HepG2 (cell line): ENCODE measurements around the gene CHID1. TPM values are rescaled to one million over a fixed set of nuclear protein-coding genes. Genes with fewer than 3 reads are reported as not detected.

Experiments
- ARNTL ChIP-seq: sonication (generic); formaldehyde crosslinking; IDR thresholded peaks from 2 replicates; pipeline ENCODE4 v1.4.0; 2020; ENCODE audit warnings: mild to moderate bottlenecking, missing genetic modification reagents
- BCLAF1 ChIP-seq: fragments of 450-650 bp; IDR thresholded peaks from 2 replicates; pipeline ENCODE4 v1.6.1; 2017; ENCODE audit warnings: mild to moderate bottlenecking
- CBFB ChIP-seq: sonication (generic); formaldehyde crosslinking; IDR thresholded peaks from 2 replicates; pipeline ENCODE4 v1.4.0; 2020; ENCODE audit warnings: missing genetic modification reagents
- CBX1 ChIP-seq: IDR thresholded peaks from one replicate; pipeline ENCODE4 v1.6.1; 2016; ENCODE audit warnings: antibody characterized with exemption, low read depth
- HIVEP1 ChIP-seq: sonication (generic); formaldehyde crosslinking; IDR thresholded peaks from 2 replicates; pipeline ENCODE4 v1.4.0; 2020; ENCODE audit warnings: mild to moderate bottlenecking, missing genetic modification reagents
- NFE2 ChIP-seq: sonication (generic); formaldehyde crosslinking; IDR thresholded peaks from 2 replicates; pipeline ENCODE4 v1.4.0; 2020; ENCODE audit warnings: missing genetic modification reagents
- RERE ChIP-seq: IDR thresholded peaks from 2 replicates; pipeline ENCODE4 v1.6.1; 2016; ENCODE audit warnings: low read depth, missing genetic modification reagents, missing compliant biosample characterization
- RFX5 ChIP-seq: IDR thresholded peaks from 2 replicates; pipeline ENCODE4 v1.6.1; 2011; ENCODE audit warnings: low read depth, low read length, improper control_type of control experiment
- SAFB2 ChIP-seq: sonication (generic); formaldehyde crosslinking; IDR thresholded peaks from 2 replicates; pipeline ENCODE4 v1.5.1; 2020; ENCODE audit warnings: missing genetic modification reagents, low read depth, mild to moderate bottlenecking, borderline replicate concordance
- THAP11 ChIP-seq: IDR thresholded peaks from 2 replicates; pipeline ENCODE4 v1.6.1; 2016; ENCODE audit warnings: missing biosample characterization, missing genetic modification reagents
- ZEB1 ChIP-seq: IDR thresholded peaks from 2 replicates; pipeline ENCODE4 v1.6.1; 2012; ENCODE audit warnings: mild to moderate bottlenecking, low read depth, inconsistent platforms; ENCODE audit not compliant: insufficient replicate concordance
- ZNF10 ChIP-seq: sonication (generic); formaldehyde crosslinking; IDR thresholded peaks from 2 replicates; pipeline ENCODE4 v1.4.0; 2020; ENCODE audit warnings: mild to moderate bottlenecking, low read depth, missing genetic modification reagents, borderline replicate concordance
- ZNF691 ChIP-seq: sonication (generic); formaldehyde crosslinking; IDR thresholded peaks from 2 replicates; pipeline ENCODE4 v1.4.0; 2020; ENCODE audit warnings: missing genetic modification reagents, low read depth, mild to moderate bottlenecking, borderline replicate concordance
- ZNF7 ChIP-seq: IDR thresholded peaks from 2 replicates; pipeline ENCODE4 v1.6.1; 2016; ENCODE audit warnings: missing biosample characterization, missing genetic modification reagents
- ZSCAN20 ChIP-seq: sonication (generic); formaldehyde crosslinking; IDR thresholded peaks from 2 replicates; pipeline ENCODE4 v1.4.0; 2020; ENCODE audit warnings: missing genetic modification reagents, mild to moderate bottlenecking, borderline replicate concordance
- ZSCAN30 ChIP-seq: sonication (generic); formaldehyde crosslinking; IDR thresholded peaks from 2 replicates; pipeline ENCODE4 v1.5.0; 2020; ENCODE audit warnings: mild to moderate bottlenecking, missing genetic modification reagents
- polyA plus RNA-seq, 8 experiments: library from polyadenylated mRNA; depleted of rRNA in 3 of 8; stranded (reverse) in 7 of 8; unstranded in 1 of 8; fragments of >200 nt; fragmentation: Illumina TruSeq in 4 of 8; extraction: Trizol in 4 of 8; gene quantifications; 2 replicates each; pipeline versions ENCODE4 v1.2.1 to v1.2.3, GENCODE V29; 2011 to 2016; ENCODE audit warnings: low read depth in 4 of 8, missing spikeins in 1 of 8, mixed read lengths in 1 of 8; ENCODE audit not compliant: insufficient read depth in 1 of 8
- total RNA-seq, 5 experiments: library from RNA; depleted of rRNA; stranded (reverse); fragments of >200 nt; fragmentation: Illumina TruSeq; extraction: Trizol; gene quantifications; 2 replicates each; pipeline ENCODE4 v1.2.3, GENCODE V29; 2016; ENCODE audit warnings: low read depth in 1 of 5
- TF ChIP-seq, protein P1 (sequence below): sonication (generic); formaldehyde crosslinking; IDR thresholded peaks from 2 replicates; pipeline ENCODE4 v1.5.0; 2020; ENCODE audit warnings: missing genetic modification reagents, mild to moderate bottlenecking, borderline replicate concordance

Gene CHID1
- total and polyA plus RNA-seq, 2 of the 13 experiments (the other 11 are each of a cell fraction or from before 2014, with no cell fraction given) = 65.1 to 93.6 TPM

- no peak for TF ChIP-seq BCLAF1
- TF ChIP-seq CBX1 = no peak
- TF ChIP-seq ZEB1 = no peak
- peak; percentile 78; the same call in 1 of the 2 replicates for TF ChIP-seq HIVEP1 (CRISPR knock-in tag)
- peak; percentile 100 for TF ChIP-seq ARNTL (CRISPR knock-in tag)
- TF ChIP-seq ZNF7 (CRISPR knock-in tag) = no peak
- no peak for TF ChIP-seq ZNF10 (CRISPR knock-in tag)
- TF ChIP-seq, protein P1, sequence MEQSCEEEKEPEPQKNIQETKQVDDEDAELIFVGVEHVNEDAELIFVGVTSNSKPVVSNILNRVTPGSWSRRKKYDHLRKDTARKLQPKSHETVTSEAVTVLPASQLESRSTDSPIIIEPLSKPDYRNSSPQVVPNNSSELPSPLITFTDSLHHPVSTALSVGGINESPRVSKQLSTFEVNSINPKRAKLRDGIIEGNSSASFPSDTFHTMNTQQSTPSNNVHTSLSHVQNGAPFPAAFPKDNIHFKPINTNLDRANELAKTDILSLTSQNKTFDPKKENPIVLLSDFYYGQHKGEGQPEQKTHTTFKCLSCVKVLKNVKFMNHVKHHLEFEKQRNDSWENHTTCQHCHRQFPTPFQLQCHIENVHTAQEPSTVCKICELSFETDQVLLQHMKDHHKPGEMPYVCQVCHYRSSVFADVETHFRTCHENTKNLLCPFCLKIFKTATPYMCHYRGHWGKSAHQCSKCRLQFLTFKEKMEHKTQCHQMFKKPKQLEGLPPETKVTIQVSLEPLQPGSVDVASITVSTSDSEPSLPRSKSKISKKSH (CRISPR knock-in tag) = no peak
- TF ChIP-seq CBFB (CRISPR knock-in tag) = peak; percentile 27; the same call in 1 of the 2 replicates
- no peak for TF ChIP-seq NFE2 (CRISPR knock-in tag)
- TF ChIP-seq ZNF691 (CRISPR knock-in tag) = peak; percentile 73; the same call in 1 of the 2 replicates
- peak; percentile 41; the same call in 1 of the 2 replicates for TF ChIP-seq THAP11 (CRISPR knock-in tag)
- TF ChIP-seq RERE (CRISPR knock-in tag) = peak; percentile 24; the same call in 1 of the 2 replicates
- no peak for TF ChIP-seq ZSCAN30
- TF ChIP-seq SAFB2 (CRISPR knock-in tag) = peak; percentile 76
- no peak for TF ChIP-seq RFX5
- TF ChIP-seq ZSCAN20 (CRISPR knock-in tag) = no peak
Measured at GRCh38 chr11:843818-844692, 66.6 kb downstream of the CHID1 start (continued).
